Heart right ventricle (tissue), 16 donors: ENCODE results near the gene FGF22. TPM values are rescaled to one million over a fixed set of nuclear protein-coding genes. Genes with fewer than 3 reads are reported as not detected.
"Not testable (repeated sequence)": the region's sequence is repeated elsewhere in the genome, so short reads cannot be mapped to it uniquely, and the experiment has no call there.

Source experiments
- ATAC-seq, 8 donors: fragments of 200-7000 bp; cut with Tn5 transposase; one replicate each; pipeline ENCODE4 v1.9.1; 2020; ENCODE audit warnings: mild to moderate bottlenecking in 8 of 8, moderate library complexity in 8 of 8, moderate number of reproducible peaks in 1 of 8
- DNase-seq, 2 donors: peaks; one replicate each; pipeline ENCODE4 v3.0.0-alpha.2; 2020
- H3K27ac ChIP-seq, 10 donors: fragments of 200-600 bp; sonication (generic) in 2 of 10; one replicate each; pipeline versions ENCODE4 v1.5.0 to v1.8.0; 2020 to 2022; ENCODE audit warnings: mild to moderate bottlenecking in 3 of 10
- H3K27me3 ChIP-seq, 7 donors: fragments of 200-600 bp; one replicate each; pipeline ENCODE4 v1.8.0; 2021 to 2022; ENCODE audit warnings: mild to moderate bottlenecking in 2 of 7
- H3K36me3 ChIP-seq, 9 donors: fragments of 200-600 bp; sonication (generic) in 1 of 9; one replicate each; pipeline versions ENCODE4 v1.5.0 to v1.8.0; 2020 to 2022; ENCODE audit warnings: mild to moderate bottlenecking in 2 of 9
- H3K4me1 ChIP-seq, 9 donors: fragments of 200-600 bp; sonication (generic) in 1 of 9; one replicate each; pipeline versions ENCODE4 v1.5.0 to v1.8.0; 2020 to 2022; ENCODE audit warnings: mild to moderate bottlenecking in 4 of 9
- H3K4me3 ChIP-seq, 10 donors: fragments of 200-600 bp; sonication (generic) in 2 of 10; one replicate each; pipeline versions ENCODE4 v1.5.0 to v1.8.0; 2020 to 2022; ENCODE audit warnings: mild to moderate bottlenecking in 7 of 10, moderate library complexity in 2 of 10
- H3K9me3 ChIP-seq, 11 donors: fragments of 200-600 bp in 10 of 11; sonication (generic) in 2 of 11; one replicate each; pipeline versions ENCODE4 v1.5.0 to v1.8.0; 2013 to 2022; ENCODE audit warnings: mild to moderate bottlenecking in 2 of 11, control low read depth in 1 of 11, moderate library complexity in 1 of 11
- CTCF ChIP-seq, 9 donors: fragments of 200-600 bp; sonication (generic) in 2 of 9; IDR thresholded peaks; one replicate each; pipeline versions ENCODE4 v1.5.0 to v1.8.0; 2021 to 2022; ENCODE audit warnings: antibody characterized with exemption in 9 of 9, mild to moderate bottlenecking in 5 of 9, moderate library complexity in 1 of 9
- WGBS, 2 donors: extraction: QIAGEN DNeasy Blood & Tissue Kit; methylation state at CpG; one replicate each; pipeline ENCODE4 v1.1.7; 2013; ENCODE audit warnings: inconsistent platforms in 1 of 2; 5-methylcytosine and 5-hydroxymethylcytosine counted together
- intact Hi-C, 10 donors: fragments of 100-400 bp; cut with DNase I; formaldehyde crosslinking; loops; one replicate each; pipeline versions ENCODE4 v1.11.1 to v1.14.2; 2022
- polyA plus RNA-seq, 2 donors: library from polyadenylated mRNA; stranded (reverse); fragments of 200-250 nt; gene quantifications; one replicate each; pipeline ENCODE4 v1.2.3, GENCODE V29; 2013
- total RNA-seq, 10 donors: library from RNA; stranded (reverse); fragmentation: NEBNext Ultra II Directional in 3 of 10; extraction: Animal tissue kit (Norgen Biotek cat#: 25700) in 3 of 10; gene quantifications; one replicate each; pipeline versions ENCODE4 v1.2.1 to v1.2.4, GENCODE V29; 2021 to 2023
- donor health status: Arrhythmogenic right ventricular cardiomyopathy.
- donor health status: ischemic (EF 13 %, LVEDD 7.1; RV severe dilation, severe dysfunction).
- donor health status: healthy with polysubstance abuse.
- donor health status: DM: no; HTN: yes; CAD: no.
- donor health status: DM: no; HTN: no; CAD: no.
- donor health status: ischemic (EF 25% LVEDD 6.9; RV normal size, moderate dysfunction).
- donor health status: ischemic (EF 25% LVEDD 5.7; RV mildly dilated, moderate dysfunction).
- donor health status: healthy.
- donor health status: DM: yes; HTN: yes; CAD: no.
- donor health status: Ischemic cardiomyopathy.
- donor health status: ischemic (EF 35%, LVEDD 5.7; RV mildly dilated, moderate dysfunction).
- donor health status: nonischemic (EF 11% LVEDD 7.7; RV severe dilation, severe dysfunction).
- donor health status: DM: yes; HTN: yes; CAD: no.
- donor health status: PGD.
- donor health status: ischemic (EF 29% LVEDD 5.4; RV normal size, mild dysfunction).
- donor health status: nonischemic (EF 23%, LVEDD 6.1; RV moderate dilation, normal function).

Gene FGF22
- total and polyA plus RNA-seq, 12 donors, result 0.16 to 0.44 (median 0.30) TPM; not detected in 5

GRCh38 chr19:628168-628567 is 11.5 kb upstream of the FGF22 start:
- Histone ChIP-seq H3K36me3 (peaks cover 0 to 73% (median 11%) of the 10 kb centered on the region in 9 donors), H3K9me3 (no peaks in the 10 kb centered on the region), H3K4me3 (no peak overlapping the region), H3K27ac (no peak overlapping the region), H3K4me1 (peaks cover 9 to 26% (median 13%) of the 10 kb centered on the region in 9 donors), H3K27me3 (no peaks in the 10 kb centered on the region)
- WGBS, 2 donors, result 86 to 88% methylated on average over 19 of the region's 19 CpGs
- DNase-seq (no peak), ATAC-seq (no peak)
- TF ChIP-seq CTCF (IDR thresholded peaks at IDR 0.05), result peak in 5 of 9 donors; percentile 7 to 38 (median 24)
- intact Hi-C loops, result no loop called here

GRCh38 chr19:629515-629914 is 10.2 kb upstream of the FGF22 start:
- H3K27me3 ChIP-seq, DNase-seq, ATAC-seq, H3K9me3 ChIP-seq, intact Hi-C loops, H3K27ac ChIP-seq, H3K4me3 ChIP-seq: not testable (repeated sequence)
- 65 to 67% methylated on average over 19 to 25 of the region's 25 CpGs for WGBS, 2 donors
- Histone ChIP-seq H3K4me1 (peaks cover 15 to 34% (median 21%) of the 10 kb centered on the region in 9 donors), H3K36me3 (peaks cover 0 to 59% (median 4%) of the 10 kb centered on the region in 9 donors)
- TF ChIP-seq CTCF (IDR thresholded peaks at IDR 0.05), result peak in 2 of 9 donors; percentile 5 to 7

- Histone ChIP-seq H3K9me3 (no peaks in the 10 kb centered on the region), H3K27ac (no peak overlapping the region), H3K27me3 (no peaks in the 10 kb centered on the region), H3K4me3 (no peak overlapping the region), H3K4me1 (peaks cover 15 to 34% (median 21%) of the 10 kb centered on the region in 9 donors), H3K36me3 (peaks cover 0 to 53% (median 2%) of the 10 kb centered on the region in 9 donors)
- intact Hi-C loops, result loop anchor here in 2 of 10 donors (5.0 to 10.0 kb wide), 2 partner anchors 95 to 98 kb away; partner anchors contain the start of gene CDC34 (in 2 of the 2)
- ATAC-seq (no peak), DNase-seq (no peak)
- WGBS, 2 donors, result 89 to 90% methylated on average over 30 of the region's 30 CpGs
- peak in 2 of 9 donors; percentile 2 to 3 for TF ChIP-seq CTCF (IDR thresholded peaks at IDR 0.05)
These were observed 9.5 kb upstream of the FGF22 start for GRCh38 chr19:629961-630714.

GRCh38 chr19:632579-633067 is 7.1 kb upstream of the FGF22 start:
- H3K9me3 ChIP-seq, result no peaks in the 10 kb centered on the region
- no peak for TF ChIP-seq CTCF (IDR thresholded peaks at IDR 0.05)
- peak overlapping the region in 9 of 10 donors; percentile 75 to 89 (median 83) for H3K27ac ChIP-seq
- WGBS, 2 donors, result 2 to 4% methylated on average over 35 of the region's 35 CpGs
- peak overlapping the region; percentile 82 to 99 (median 92) for H3K4me3 ChIP-seq
- DNase-seq (no peak), ATAC-seq (peak in 7 of 8 donors; percentile 3 to 26 (median 7))
- peaks cover 15 to 34% (median 21%) of the 10 kb centered on the region in 9 donors for H3K4me1 ChIP-seq
- peaks cover 0 to 35% (median 0%) of the 10 kb centered on the region in 9 donors for H3K36me3 ChIP-seq
- intact Hi-C loops, result loop anchor here in 2 of 10 donors (2.0 to 10.0 kb wide), 3 partner anchors 24 to 100 kb away; partner anchors contain the start of gene CDC34 (in 2 of the 2)
- no peaks in the 10 kb centered on the region for H3K27me3 ChIP-seq
